Small intestine (tissue), 7 donors: ENCODE results near the gene KCNK6. TPM values are rescaled to one million over a fixed set of nuclear protein-coding genes. Genes with fewer than 3 reads are reported as not detected.

Experiments used
- DNase-seq, 2 donors: peaks; one replicate each; pipeline versions ENCODE4 v3.0.0 to v3.0.0-alpha.2; 2013
- FAIRE-seq: peaks from 2 replicates; lab custom pipeline; 2012; peaks lifted over from hg19 to GRCh38; lab: Jason Lieb, UNC
- H3K27ac ChIP-seq, 3 donors: one replicate each; pipeline ENCODE4 v1.5.1; 2013; ENCODE audit warnings: low read length in 2 of 3, mild to moderate bottlenecking in 2 of 3, control low read depth in 1 of 3, inconsistent platforms in 1 of 3, low read depth in 1 of 3, moderate library complexity in 1 of 3
- H3K27me3 ChIP-seq, 3 donors: one replicate each; pipeline ENCODE4 v1.6.1; 2013; ENCODE audit warnings: low read length in 3 of 3, inconsistent platforms in 1 of 3; ENCODE audit not compliant: control insufficient read depth in 3 of 3, insufficient read depth in 3 of 3
- H3K36me3 ChIP-seq, 3 donors: one replicate each; pipeline ENCODE4 v1.6.1; 2013; ENCODE audit warnings: low read length in 3 of 3, inconsistent platforms in 1 of 3, low read depth in 1 of 3, mild to moderate bottlenecking in 1 of 3, moderate library complexity in 1 of 3; ENCODE audit not compliant: control insufficient read depth in 3 of 3, insufficient read depth in 2 of 3
- H3K4me1 ChIP-seq, 3 donors: one replicate each; pipeline ENCODE4 v1.6.1; 2013; ENCODE audit warnings: low read length in 2 of 3, inconsistent platforms in 1 of 3, low read depth in 1 of 3, mild to moderate bottlenecking in 1 of 3, moderate library complexity in 1 of 3; ENCODE audit not compliant: control insufficient read depth in 3 of 3, insufficient read depth in 2 of 3
- H3K4me3 ChIP-seq, 3 donors: one replicate each; pipeline ENCODE4 v1.5.1; 2013; ENCODE audit warnings: low read length in 3 of 3, control low read depth in 1 of 3, inconsistent platforms in 1 of 3, low read depth in 1 of 3, mild to moderate bottlenecking in 1 of 3, moderate library complexity in 1 of 3
- H3K9me3 ChIP-seq, 2 donors: one replicate each; pipeline ENCODE4 v1.6.1; 2013; ENCODE audit warnings: low read depth in 1 of 2, low read length in 1 of 2; ENCODE audit not compliant: control insufficient read depth in 2 of 2, insufficient read depth in 1 of 2
- WGBS, 3 donors: extraction: QIAGEN DNeasy Blood & Tissue Kit; methylation state at CpG; one replicate each; pipeline ENCODE4 v1.1.7; 2013; 5-methylcytosine and 5-hydroxymethylcytosine counted together
- polyA plus RNA-seq, 4 donors: library from polyadenylated mRNA; stranded (reverse) in 3 of 4; unstranded in 1 of 4; fragments of 200-250 nt in 3 of 4; fragments of 120-200 nt in 1 of 4; gene quantifications; one replicate each; pipeline versions ENCODE4 v1.2.1 to v1.2.3, GENCODE V29; 2013
- donor health status: healthy with polysubstance abuse.
- donor health status: control.
- donor health status: control.
- donor health status: Bipolar disorder and iron deficiency.
- donor health status: healthy.

Gene KCNK6
- polyA plus RNA-seq, 4 donors = 2.7 to 7.5 (median 4.0) TPM

- Histone ChIP-seq H3K4me3 (no peak overlapping the region), H3K4me1 (peaks cover 0 to 14% (median 5%) of the 10 kb centered on the region in 3 donors), H3K27me3 (no peaks in the 10 kb centered on the region), H3K36me3 (peaks cover 6 to 60% (median 21%) of the 10 kb centered on the region in 3 donors), H3K27ac (no peak overlapping the region), H3K9me3 (no peaks in the 10 kb centered on the region)
- 97 to 99% (median 99%) methylated on average over 4 of the region's 4 CpGs for WGBS, 3 donors
- DNase-seq = no peak
- no peak for FAIRE-seq
Observed at GRCh38 chr19:38377052-38377451, 57.4 kb downstream of the KCNK6 start.

GRCh38 chr19:38378866-38379265, 59.2 kb downstream of the KCNK6 start:
- FAIRE-seq (no peak), DNase-seq (no peak)
- Histone ChIP-seq H3K36me3 (peaks cover 12 to 76% (median 27%) of the 10 kb centered on the region in 3 donors), H3K27ac (no peak overlapping the region), H3K4me1 (peaks cover 0 to 14% (median 5%) of the 10 kb centered on the region in 3 donors), H3K4me3 (no peak overlapping the region), H3K27me3 (no peaks in the 10 kb centered on the region), H3K9me3 (no peaks in the 10 kb centered on the region)
- 95 to 97% (median 97%) methylated on average over 10 of the region's 10 CpGs for WGBS, 3 donors

- Histone ChIP-seq H3K27me3 (peaks cover 0 to 8% (median 0%) of the 10 kb centered on the region in 3 donors), H3K36me3 (peaks cover 15 to 88% (median 27%) of the 10 kb centered on the region in 3 donors), H3K4me3 (no peak overlapping the region), H3K9me3 (no peaks in the 10 kb centered on the region), H3K27ac (no peak overlapping the region), H3K4me1 (peaks cover 0 to 8% (median 2%) of the 10 kb centered on the region in 3 donors)
- no peak for DNase-seq
- 89 to 95% (median 93%) methylated on average over 9 of the region's 9 CpGs for WGBS, 3 donors
- no peak for FAIRE-seq
Observed at GRCh38 chr19:38381138-38381537, 61.5 kb downstream of the KCNK6 start.

Other genes with a start within 250 kb of the KCNK6 start
- gene DPF1, start 95.6 kb upstream of the KCNK6 start, polyA plus RNA-seq = under 1 TPM in 2 of 4 donors, not detected in 2; 0.39 to 0.64 TPM
- 10 to 100 TPM in 3 of 4 donors, 1 to 10 TPM in 1; 8.7 to 31.8 (median 22.6) TPM for gene PPP1R14A, start 63.5 kb upstream of the KCNK6 start, polyA plus RNA-seq
- 100 to 1,000 TPM; 263 to 450 (median 424) TPM for gene SPINT2, start 55.3 kb upstream of the KCNK6 start, polyA plus RNA-seq
- gene C19orf33, start 15.6 kb upstream of the KCNK6 start, polyA plus RNA-seq = 1,000 to 10,000 TPM in 2 of 4 donors, 100 to 1,000 TPM in 2; 410 to 2,753 (median 1,138) TPM
- 10 to 100 TPM; 13.0 to 73.1 (median 16.6) TPM for gene YIF1B, start 3.9 kb upstream of the KCNK6 start, polyA plus RNA-seq
- gene CATSPERG, start 16.0 kb downstream of the KCNK6 start, polyA plus RNA-seq = 10 to 100 TPM in 1 of 4 donors, 1 to 10 TPM in 3; 1.9 to 10.6 (median 2.7) TPM
- 100 to 1,000 TPM; 133 to 182 (median 148) TPM for gene PSMD8, start 54.7 kb downstream of the KCNK6 start, polyA plus RNA-seq
- gene GGN, start 68.2 kb downstream of the KCNK6 start, polyA plus RNA-seq = 10 to 100 TPM in 2 of 4 donors, 1 to 10 TPM in 2; 1.7 to 16.1 (median 8.2) TPM
- gene SPRED3, start 68.9 kb downstream of the KCNK6 start, polyA plus RNA-seq = 1 to 10 TPM in 3 of 4 donors, under 1 TPM in 1; 0.85 to 2.7 (median 1.8) TPM
- gene FAM98C, start 83.2 kb downstream of the KCNK6 start, polyA plus RNA-seq = 10 to 100 TPM; 23.6 to 47.2 (median 38.6) TPM
- gene RASGRP4, start 106.4 kb downstream of the KCNK6 start, polyA plus RNA-seq = 1 to 10 TPM in 1 of 4 donors, under 1 TPM in 3; 0.22 to 1.0 (median 0.84) TPM
- 1 to 10 TPM in 1 of 4 donors, under 1 TPM in 1, not detected in 2; 0.81 to 2.3 TPM for gene RYR1, start 113.8 kb downstream of the KCNK6 start, polyA plus RNA-seq